GM21390 (cell line): ENCODE measurements around the gene IDUA.

Experiments used
- ATAC-seq: cut with Tn5 transposase; IDR thresholded peaks from one replicate; pipeline ENCODE4 v1.9.1; 2021; ENCODE audit not compliant: unreplicated experiment

IDUA gene

DNA sequence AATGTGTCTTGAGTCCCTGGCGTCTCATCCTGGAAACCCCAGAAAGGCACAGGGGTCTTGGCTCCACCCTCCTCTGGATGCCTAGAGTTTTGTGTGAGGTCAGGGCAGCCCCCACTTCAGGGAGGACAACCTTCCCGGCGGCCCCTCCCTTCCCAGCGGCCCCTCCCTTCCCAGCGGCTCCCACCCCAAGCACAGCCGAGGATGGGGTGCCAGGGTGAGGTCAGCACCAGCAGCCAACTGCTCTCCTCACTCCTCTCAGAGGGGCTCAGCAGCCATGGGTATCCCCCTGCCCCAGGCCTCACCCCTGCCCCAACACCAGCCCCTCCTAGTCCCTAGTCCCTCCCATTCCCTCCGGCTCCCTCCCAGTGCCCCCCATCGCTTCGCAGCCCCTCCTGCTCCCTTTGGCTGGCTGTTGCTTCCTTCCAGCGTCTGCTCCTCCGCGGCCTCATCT is 30.9 kb upstream of the IDUA start:
- ATAC-seq = no peak

DNA sequence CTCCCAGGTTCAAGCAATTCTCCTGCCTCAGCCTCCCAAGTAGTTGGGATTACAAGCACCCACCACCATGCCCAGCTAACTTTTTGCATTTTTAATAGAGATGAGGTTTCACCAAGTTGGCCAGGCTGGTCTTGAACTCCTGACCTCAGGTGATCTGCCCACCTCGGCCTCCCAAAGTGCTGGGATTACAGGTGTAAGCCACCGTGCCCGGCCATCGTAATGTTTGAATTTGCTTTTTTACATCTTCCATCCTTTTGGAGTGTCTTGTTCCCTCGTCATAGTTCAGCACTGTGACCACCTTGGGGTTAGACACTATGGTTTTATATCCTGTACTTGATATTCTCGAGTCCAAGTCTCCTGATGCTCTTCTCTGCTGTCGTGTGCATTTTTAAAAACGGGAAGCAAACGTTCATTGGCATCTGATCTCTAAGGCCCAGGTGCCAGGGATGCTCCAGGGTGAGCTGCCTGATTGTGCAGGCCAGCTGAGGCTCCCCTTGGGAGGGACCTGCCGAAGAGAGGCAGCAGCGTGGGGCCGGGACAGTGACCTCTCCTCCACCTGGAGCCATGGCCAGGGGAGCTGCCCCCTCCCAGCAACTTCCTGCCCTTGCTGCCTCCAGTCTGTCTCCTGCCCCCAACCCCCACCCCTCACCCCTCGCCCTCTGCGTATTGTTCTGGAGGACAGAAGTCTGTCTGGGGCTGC is 30.2 kb upstream of the IDUA start:
- no peak for ATAC-seq

DNA sequence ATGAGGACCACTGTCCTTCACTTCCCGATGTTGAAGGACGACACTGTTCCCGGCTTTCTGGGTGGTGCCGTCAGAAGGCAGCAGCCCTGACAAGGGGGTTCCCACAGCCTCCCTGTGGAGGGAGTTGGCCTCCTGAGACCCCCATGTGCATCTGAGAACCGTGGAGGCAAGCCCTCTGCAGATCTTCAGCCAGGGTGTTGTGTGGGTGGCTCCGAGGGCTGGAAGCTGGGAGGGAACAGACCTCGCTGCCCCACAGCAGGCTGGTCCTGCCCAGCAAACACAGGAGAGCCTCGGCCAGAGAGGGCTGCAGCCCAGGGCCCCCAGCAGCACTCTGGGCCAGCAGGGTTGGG is 29.6 kb upstream of the IDUA start:
- no peak for ATAC-seq

DNA sequence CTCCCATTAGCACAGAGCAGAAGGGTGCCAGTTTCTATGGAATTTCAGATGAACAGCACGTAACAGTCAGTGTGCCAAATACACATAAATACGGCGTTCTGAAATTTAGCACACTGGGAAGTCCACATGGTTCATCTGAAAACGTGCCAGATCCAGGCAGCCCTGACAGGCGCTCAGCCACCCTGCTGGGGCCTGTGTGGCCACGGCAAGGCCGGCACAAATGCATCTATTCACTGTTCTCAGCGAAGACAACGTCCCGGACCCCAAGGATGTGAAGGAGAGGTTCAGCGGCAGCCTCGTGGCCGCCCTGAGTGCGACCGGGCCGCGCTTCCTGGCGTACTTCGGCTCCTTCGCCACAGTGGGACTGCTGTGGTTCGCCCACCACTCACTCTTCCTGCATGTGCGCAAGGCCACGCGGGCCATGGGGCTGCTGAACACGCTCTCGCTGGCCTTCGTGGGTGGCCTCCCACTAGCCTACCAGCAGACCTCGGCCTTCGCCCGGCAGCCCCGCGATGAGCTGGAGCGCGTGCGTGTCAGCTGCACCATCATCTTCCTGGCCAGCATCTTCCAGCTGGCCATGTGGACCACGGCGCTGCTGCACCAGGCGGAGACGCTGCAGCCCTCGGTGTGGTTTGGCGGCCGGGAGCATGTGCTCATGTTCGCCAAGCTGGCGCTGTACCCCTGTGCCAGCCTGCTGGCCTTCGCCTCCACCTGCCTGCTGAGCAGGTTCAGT is 29.1 kb upstream of the IDUA start:
- ATAC-seq = no peak

DNA sequence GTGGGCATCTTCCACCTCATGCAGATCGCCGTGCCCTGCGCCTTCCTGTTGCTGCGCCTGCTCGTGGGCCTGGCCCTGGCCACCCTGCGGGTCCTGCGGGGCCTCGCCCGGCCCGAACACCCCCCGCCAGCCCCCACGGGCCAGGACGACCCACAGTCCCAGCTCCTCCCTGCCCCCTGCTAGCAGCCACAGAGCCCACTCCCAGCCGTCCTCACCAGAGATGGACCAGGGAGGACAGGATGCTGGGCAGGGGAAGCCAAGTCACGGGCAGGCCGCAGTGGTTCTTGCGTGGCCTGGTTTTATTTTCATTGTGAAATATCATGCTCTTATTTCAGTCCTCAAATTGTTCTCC is 28.6 kb upstream of the IDUA start:
- ATAC-seq = no peak

DNA sequence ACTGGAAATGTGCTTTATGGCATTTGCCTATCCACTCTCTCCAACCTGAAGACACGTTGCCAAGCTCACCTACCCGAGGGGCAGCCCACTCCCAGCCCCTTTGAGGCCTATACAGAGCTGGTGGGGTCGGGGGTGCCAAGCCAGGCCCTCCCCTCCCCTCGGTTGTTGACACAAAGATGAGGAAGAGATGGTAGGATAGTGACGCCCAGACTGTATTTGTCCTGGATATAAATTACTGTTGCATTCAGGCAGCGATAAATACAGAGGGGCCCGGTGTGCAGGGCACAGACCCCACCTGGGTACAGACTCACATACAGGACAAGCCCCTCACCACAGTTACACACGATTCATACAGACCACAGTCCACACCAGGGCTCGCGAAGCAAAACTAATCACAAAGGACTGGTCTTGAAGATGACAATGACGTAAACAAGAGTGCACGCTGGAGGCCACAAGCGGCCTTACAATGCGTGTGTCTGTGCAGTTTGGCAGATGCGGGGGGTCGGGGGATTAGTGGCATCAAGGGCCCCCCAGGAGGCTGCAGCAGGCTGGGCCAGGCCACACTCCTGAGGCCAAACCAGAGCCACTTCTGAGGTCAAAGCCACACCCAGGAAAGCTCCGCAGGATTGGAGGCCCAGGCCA is 28.0 kb upstream of the IDUA start:
- ATAC-seq = no peak

DNA sequence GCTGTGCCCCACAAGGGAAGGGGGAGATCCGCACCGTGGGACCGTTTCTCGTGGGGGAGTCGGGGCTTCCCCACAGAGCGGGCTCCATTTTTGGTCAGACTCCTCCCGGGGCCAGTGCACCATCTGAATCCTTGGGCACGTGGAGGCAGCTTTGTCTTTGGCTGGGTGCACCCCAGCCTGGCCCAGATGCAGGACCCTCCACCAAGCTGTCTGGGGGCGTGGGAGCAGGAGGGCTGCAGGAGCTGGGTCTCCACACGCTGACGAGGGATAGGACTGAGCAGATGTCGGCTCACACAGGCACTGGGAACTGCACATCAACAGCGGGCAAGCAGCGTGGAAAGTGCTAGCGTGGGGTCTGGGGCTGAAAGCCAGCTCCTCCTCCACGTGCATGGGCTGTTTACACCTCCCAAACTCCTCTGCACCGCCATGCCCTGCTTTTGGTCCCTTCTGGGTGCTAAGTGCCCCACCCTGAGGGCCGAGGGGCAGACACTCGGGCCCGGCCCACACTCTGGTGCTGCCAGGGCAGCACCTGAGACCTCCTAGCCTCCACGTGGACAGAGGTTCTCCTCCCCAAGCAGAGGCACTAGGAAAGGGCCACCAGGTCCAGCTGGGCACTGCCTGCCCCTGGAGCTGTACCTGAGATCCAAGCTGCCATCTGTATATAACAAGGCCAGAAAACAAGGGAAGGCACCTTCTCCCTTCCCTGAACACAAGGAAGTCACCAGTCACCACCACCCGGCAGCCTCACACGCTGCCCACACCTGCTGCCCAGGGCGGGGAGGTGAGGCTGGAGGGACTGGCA is 27.3 kb upstream of the IDUA start:
- no peak for ATAC-seq

DNA sequence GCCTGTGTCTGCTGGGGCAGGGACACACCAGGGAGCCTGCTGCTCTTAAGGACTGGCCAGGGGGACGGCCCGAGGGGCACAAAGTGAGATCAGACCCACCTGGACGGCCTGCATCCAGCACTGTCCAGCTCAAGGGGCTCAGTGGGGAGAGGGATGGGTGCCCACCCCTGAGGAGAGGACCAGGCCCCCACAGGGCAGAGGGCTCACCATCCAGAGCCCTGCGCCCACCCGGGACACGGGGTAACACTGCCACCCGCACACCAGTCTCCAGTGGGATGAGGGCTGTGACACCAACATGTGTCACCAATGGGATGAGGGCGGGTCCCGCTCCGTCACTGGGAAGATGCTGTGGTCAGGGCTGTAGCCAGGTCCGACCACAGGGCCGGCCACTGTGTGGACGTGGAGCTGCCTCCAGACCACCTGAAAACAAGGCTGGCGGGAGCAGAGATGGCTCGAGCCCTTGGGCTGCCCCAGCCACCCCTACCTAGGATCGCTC is 26.7 kb upstream of the IDUA start:
- no peak for ATAC-seq

DNA sequence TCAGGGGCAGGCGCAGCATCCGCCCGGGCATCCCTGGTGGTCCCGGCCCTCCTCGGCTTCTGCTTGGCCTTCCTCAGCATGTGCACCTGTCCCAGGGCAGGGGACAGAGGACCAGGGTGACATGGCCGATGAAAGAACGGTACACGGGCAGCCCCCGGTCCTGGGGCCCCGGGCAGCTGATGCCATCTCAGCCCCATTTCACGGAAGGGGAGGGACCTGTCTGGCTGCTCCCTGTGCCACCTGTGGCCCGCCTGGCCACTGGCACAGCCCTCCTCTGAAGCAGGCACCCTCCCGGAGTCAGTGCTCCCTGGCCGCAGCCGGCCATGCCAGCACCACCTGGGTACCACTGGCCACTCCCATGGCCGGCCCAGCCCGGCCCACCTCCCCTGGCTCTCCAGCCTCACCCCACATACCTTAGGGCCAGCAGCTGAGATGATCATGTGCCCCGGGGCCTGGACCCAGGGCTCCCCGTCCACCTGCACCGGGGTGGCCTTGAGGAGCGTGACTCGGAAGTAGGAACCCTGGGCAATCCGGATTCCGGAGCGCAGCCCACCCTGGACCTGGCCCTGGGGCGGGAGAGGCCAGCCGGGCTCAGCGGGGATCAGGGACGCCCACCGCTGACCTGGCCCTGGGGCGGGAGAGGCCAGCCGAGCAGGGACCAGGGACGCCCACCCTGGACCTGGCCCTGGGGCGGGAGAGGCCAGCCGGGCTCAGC is 26.1 kb upstream of the IDUA start:
- ATAC-seq = no peak

DNA sequence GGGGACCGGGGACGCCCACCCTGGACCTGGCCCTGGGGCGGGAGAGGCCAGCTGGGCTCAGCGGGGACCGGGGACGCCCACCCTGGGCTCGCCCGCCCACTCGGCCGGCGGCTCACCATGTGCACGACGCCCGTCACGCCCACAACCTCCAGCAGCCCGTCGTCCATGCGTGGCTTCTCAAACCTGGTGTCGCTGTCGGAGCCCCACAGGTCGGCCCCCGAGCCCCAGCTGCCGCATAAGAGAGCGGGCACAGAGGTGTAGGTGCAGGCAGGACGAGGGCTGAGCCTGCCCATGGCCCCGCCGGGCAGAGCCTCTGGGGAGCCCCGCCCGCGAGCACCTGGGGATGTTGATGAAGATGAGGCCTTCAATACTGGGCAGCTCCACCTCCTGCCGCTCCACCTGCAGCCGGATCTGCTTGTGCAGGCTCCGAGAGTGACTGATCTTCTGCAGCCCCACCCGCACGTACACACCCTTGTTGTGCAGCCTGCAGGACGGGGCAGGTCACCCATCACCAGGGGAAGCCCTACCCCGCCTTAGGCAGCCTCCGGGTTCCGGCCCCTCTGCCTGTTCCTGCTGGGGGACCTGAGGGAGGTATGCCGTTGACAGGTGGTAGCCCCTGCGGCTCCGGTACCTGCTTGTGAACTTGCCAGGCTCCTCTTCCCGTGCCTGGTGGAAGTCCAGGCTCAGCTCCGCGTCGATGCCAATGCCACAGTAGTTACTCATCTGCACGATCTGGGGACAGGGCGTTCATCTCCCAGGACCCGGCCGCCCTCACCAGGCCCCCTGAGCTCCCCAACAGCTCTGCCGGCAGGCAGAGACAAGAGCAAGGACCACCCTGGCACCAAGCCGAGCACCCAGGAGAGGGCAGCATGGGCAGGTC is 25.3 kb upstream of the IDUA start:
- ATAC-seq = no peak

DNA sequence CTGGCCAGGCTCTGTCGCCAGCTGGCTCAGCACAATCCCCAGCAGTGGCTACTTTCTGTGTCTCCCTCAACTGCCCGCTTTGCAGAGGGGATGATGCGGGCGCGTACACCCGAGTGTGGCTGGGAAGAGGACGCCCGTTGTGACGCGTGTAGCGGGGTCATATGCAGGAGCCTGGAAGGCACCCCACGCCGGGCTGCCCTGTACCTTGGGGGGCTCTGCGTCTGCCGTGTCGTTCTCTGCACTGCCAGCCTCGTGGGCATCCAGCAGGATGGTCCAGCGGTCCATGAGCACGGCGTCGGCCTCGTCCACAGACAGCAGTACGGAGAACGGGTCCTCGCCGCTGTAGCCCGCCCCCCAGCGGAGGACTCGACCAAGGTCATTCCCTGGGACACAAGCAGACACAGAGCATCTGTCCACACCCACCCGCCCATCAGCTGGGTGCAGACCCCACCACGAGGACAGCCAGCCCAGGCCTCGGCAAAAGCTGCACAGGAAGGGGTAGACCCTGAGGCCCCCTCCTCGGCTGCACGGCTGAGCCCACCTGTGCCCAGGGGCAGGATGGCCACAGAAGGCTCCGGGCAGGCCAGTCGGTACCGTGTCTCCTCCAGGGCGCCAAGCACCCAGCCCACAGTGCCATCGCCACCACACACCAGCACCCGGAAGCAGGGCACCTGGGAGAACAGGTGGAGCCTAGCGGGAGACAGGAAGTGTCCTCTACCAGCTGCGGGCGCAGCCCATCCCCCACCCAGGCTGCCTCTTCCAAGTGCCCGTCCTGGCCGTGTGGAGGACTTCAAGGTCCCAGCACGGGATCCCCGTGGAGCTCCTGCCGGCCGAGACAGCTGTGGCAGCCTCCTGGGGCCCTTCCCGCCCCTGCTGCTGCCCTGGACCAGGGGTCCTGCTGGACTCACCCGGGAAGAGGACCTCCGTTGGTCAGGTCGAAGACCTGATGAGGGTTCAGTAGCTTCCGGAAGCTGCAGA is 24.3 kb upstream of the IDUA start:
- no peak for ATAC-seq

DNA sequence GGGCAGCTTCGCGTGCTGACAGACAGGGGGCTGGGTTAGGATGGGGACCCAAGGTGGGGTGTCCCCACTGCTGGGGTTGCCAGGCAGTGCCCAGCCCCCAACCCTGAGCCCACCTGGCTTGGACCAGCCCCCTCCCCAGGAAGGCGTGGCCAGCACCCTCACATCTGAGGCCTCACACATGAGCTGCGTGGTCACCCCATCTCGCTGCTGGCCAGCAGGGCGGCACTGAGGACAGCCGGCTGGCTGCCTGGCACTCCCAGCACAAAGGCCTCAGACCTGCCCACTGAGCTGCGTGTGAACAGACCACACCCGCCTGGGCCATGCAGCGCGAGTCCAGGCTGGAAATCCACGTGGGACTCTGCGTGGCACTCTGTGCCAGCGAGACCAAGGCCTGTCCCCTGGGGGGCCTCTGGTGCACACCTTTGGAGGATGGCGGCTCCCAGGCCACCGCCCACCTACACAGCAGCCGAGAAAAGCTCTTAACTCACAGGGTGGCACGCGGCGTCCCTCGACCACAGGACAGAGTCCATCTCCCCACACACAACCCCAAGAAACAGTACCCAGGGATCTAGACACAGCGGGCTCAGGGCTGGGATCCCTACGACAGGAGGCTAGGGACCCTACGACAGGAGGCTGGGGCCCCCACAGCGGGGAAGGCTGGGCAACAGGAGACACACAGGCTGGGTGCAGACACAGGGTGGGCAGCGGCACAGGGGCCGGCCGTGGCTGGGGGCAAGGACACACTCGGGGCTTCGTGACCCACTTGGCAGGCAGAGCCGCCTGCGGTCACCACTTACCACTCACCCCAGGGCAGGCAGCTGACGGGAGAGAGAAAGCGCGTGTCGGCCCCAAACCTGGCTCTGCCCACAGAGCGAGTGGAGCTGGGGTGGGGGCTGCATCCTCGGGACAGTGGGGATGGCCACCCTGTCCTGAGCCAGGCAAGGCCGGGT is 23.3 kb upstream of the IDUA start:
- ATAC-seq = no peak

DNA sequence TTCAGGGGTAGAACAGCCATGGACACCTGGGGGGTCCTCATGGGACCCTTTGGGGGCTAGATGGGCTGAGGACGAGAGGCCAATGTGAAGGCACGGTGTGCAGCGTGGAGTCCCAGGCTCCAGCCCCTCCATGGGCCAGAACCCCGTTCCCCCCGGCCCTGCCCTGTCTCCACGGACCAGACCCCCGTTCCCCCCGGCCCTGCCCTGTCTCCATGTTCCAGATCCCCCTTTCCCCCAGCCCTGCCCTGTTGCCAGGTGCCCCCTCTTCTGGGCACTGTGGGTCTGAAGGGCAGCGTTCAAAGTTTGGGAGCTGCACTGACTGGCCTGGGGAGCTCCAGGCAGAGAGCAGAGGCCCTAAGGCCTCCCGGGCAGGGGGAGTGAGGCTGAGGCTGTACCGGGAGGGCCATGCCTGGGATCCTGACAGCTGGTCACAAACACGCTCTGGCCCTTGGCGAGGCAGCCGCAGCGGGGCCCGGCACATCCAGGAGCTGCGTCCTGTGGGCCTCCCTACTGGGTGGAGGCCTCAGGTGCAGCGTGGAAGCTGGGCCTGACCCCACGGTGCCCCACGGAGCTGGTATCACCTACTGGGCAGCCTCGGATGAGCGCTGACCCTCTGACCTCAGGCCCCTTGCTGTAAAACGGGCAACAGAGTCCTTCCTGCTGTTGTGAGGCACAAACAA is 22.4 kb upstream of the IDUA start:
- ATAC-seq = no peak

DNA sequence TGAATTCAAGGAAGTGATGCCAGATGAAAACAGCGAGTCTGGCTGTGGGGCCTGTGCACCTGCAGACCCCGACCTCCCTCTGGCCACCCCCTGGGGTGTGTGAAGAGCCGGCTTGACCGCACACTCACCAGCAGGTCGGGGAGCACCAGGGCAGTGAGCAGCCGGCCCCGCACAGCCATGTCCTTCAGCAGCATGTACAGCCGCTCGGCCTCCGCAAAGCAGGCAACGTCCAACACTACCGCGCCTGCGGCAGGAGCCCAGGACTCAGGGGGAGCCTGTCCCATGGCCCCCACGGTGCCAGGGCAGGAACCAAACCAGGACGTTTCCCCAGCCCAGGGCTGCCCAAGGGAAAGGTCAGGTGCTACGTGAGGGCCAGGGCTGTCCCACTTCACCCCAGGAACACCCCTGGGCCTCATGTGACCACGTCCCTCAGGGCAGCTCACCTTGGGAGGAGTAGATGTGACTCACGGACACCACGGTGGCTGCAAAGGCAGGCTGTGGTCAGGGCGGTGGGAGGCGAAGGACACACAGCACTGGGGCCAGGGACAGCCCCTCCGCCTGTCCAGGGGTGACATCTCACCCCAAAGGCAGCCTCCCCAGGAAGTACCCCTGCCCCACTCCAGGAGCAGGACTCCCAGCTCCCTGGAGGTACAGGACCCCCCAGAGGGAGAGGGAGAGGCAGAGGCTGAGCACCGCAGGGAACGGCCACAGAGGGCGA is 21.6 kb upstream of the IDUA start:
- no peak for ATAC-seq

DNA sequence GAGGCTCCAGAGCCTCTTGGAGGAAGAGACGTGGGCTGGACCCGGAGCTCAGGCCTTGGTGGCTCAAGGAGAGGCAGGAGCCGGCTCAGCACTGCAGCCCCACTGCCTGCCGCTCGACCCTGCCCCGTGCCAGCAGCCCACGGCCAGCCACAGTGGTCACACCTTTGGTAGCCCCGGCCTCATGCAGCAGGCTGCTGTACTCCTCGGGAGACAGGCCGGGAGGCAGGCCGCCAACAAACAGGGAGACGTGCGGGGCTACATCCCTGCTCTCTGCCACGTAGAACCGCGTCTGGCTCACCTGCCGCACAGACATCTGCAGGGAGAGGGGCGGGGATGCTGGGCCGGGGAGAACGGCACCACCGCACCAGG is 21.1 kb upstream of the IDUA start:
- ATAC-seq = no peak
